MM.1S (cell line): ENCODE results near the gene ALPI.

ENCODE experiments used
- EZH2 ChIP-seq: fragments of 300-600 bp; sonication (generic); optimal IDR thresholded peaks from 2 replicates; pipeline ENCODE3; 2017; ENCODE audit warnings: low read depth, mild to moderate bottlenecking, antibody characterized with exemption, low read length, mixed read lengths
- EZH2phosphoT487 ChIP-seq: fragments of 300-600 bp; sonication (generic); IDR thresholded peaks from 2 replicates; pipeline ENCODE4 v1.6.1; 2018; ENCODE audit warnings: antibody characterized with exemption, low read length
- TF ChIP-seq, protein P1 (sequence below): fragments of 300-600 bp; sonication (generic); IDR thresholded peaks from 2 replicates; pipeline ENCODE4 v1.5.1; 2016; ENCODE audit warnings: antibody characterized with exemption, low read length, mixed read lengths

DNA sequence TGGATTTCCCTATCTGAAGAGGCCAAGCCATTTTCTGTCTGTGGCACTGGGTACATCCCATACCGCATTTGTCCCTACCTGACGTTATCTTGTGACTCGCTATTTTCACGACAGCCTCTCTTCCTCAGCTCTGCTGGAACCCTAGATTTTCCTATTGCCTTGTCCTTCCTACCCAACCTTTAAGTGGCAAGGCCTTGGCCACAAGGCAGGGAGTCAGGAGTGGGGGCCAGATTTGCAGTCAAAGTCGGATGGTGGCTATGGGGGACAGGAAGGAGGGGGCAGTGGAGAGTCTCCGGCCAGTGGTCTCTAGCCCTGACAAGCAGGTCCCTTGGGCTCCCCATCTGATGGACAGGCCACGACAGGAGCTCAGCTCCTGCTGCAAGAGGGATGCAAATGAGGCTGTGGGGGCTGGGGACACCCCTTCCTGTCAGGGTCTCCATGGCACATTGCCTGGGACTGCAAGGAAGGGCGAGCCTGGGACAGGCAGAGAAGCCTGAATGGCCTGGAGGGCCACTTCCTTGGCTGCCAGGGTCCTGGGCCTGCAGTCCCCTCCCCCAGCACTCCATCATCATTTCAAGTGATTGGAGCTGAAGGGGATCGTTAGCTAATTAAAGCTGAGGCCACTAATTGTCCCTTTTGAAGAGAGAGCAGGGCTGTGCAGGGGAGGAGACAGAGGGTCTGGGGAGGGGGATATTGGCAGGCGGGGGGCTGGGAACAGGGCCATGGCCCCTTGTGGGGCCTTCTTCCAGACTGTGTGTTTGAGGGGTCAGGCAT is 37.9 kb downstream of the ALPI start:
- TF ChIP-seq, protein P1, sequence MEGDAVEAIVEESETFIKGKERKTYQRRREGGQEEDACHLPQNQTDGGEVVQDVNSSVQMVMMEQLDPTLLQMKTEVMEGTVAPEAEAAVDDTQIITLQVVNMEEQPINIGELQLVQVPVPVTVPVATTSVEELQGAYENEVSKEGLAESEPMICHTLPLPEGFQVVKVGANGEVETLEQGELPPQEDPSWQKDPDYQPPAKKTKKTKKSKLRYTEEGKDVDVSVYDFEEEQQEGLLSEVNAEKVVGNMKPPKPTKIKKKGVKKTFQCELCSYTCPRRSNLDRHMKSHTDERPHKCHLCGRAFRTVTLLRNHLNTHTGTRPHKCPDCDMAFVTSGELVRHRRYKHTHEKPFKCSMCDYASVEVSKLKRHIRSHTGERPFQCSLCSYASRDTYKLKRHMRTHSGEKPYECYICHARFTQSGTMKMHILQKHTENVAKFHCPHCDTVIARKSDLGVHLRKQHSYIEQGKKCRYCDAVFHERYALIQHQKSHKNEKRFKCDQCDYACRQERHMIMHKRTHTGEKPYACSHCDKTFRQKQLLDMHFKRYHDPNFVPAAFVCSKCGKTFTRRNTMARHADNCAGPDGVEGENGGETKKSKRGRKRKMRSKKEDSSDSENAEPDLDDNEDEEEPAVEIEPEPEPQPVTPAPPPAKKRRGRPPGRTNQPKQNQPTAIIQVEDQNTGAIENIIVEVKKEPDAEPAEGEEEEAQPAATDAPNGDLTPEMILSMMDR, result no peak
- no peak for TF ChIP-seq EZH2
- no peak for TF ChIP-seq EZH2phosphoT487
